K562 (cell line): ENCODE results near the gene PRSS53. TPM values are rescaled to one million over a fixed set of nuclear protein-coding genes. Genes with fewer than 3 reads are reported as not detected.
A peak's percentile ranks its signal among the peaks of the same experiment; 100 is the strongest.

Experiments
- EP300 ChIP-seq: IDR thresholded peaks from 2 replicates; pipeline ENCODE4 v1.6.1; 2012; ENCODE audit warnings: low read length, improper control_type of control experiment
- FOXK1 ChIP-seq: sonication (generic); formaldehyde crosslinking; IDR thresholded peaks from 2 replicates; pipeline ENCODE4 v1.8.0; 2022; ENCODE audit warnings: missing genetic modification reagents, mild to moderate bottlenecking, borderline replicate concordance
- GABPA ChIP-seq: fragments of 200-800 bp; sonication (Bioruptor generic); conservative IDR thresholded peaks from 2 replicates; pipeline ENCODE4 v1.6.1; 2016; ENCODE audit warnings: low read depth, missing genetic modification characterization, missing compliant biosample characterization
- HNRNPLL ChIP-seq: fragments of 200-400 bp; formaldehyde crosslinking; IDR thresholded peaks from 2 replicates; pipeline ENCODE4 v1.6.1; 2017; ENCODE audit warnings: low read length, low read depth, mild to moderate bottlenecking; ENCODE audit not compliant: poor library complexity, severe bottlenecking
- ILF3 ChIP-seq: fragments of 450-650 bp; IDR thresholded peaks from 2 replicates; pipeline ENCODE4 v1.6.1; 2018; ENCODE audit warnings: antibody characterized with exemption, mild to moderate bottlenecking, moderate library complexity, borderline replicate concordance
- KDM2B ChIP-seq: fragments of 250-450 bp; sonication (Bioruptor Pico); IDR thresholded peaks from 2 replicates; pipeline ENCODE4 v1.8.0; 2021; ENCODE audit warnings: mild to moderate bottlenecking, moderate library complexity
- KLF13 ChIP-seq: fragments of 450-650 bp; IDR thresholded peaks from 2 replicates; pipeline ENCODE4 v1.6.1; 2016; ENCODE audit warnings: missing genetic modification characterization, low read depth, mild to moderate bottlenecking, missing compliant biosample characterization, moderate library complexity, borderline replicate concordance
- MAX ChIP-seq: sonication (generic); formaldehyde crosslinking; IDR thresholded peaks from 2 replicates; pipeline ENCODE4 v1.9.0; 2022; ENCODE audit warnings: mild to moderate bottlenecking, missing genetic modification reagents
- MXI1 ChIP-seq: IDR thresholded peaks from 2 replicates; pipeline ENCODE4 v1.6.1; 2011; ENCODE audit warnings: low read depth, mild to moderate bottlenecking, improper control_type of control experiment, low read length
- NFRKB ChIP-seq: fragments of 450-650 bp; IDR thresholded peaks from 2 replicates; pipeline ENCODE4 v1.6.1; 2016; ENCODE audit warnings: low read depth
- PCBP1 ChIP-seq: fragments of 200-400 bp; formaldehyde crosslinking; IDR thresholded peaks from 2 replicates; pipeline ENCODE4 v1.6.1; 2018; ENCODE audit warnings: mild to moderate bottlenecking, low read depth, low read length; ENCODE audit not compliant: poor library complexity, severe bottlenecking
- SMAD1 ChIP-seq: fragments of 150-350 bp; IDR thresholded peaks from 2 replicates; pipeline ENCODE4 v1.6.1; 2014; ENCODE audit warnings: low read length, low read depth; ENCODE audit not compliant: partially characterized antibody
- SMARCA5 ChIP-seq: fragments of 450-650 bp; IDR thresholded peaks from 2 replicates; pipeline ENCODE4 v1.6.1; 2016
- TRIM24 ChIP-seq, 2 experiments: fragments of 450-650 bp; IDR thresholded peaks; 2 replicates each; pipeline ENCODE4 v1.6.1; 2016
- ZNF277 ChIP-seq: fragments of 250-450 bp; sonication (Bioruptor Pico); IDR thresholded peaks from 2 replicates; pipeline ENCODE4 v1.8.0; 2022; ENCODE audit warnings: inconsistent platforms, mild to moderate bottlenecking, moderate library complexity, borderline replicate concordance
- ZNF280A ChIP-seq: fragments of 450-650 bp; IDR thresholded peaks from 2 replicates; pipeline ENCODE4 v1.6.1; 2018; ENCODE audit warnings: mild to moderate bottlenecking, low read depth; ENCODE audit not compliant: partially characterized antibody
- polyA plus RNA-seq, 8 experiments: library from polyadenylated mRNA; depleted of rRNA in 4 of 8; stranded (reverse) in 5 of 8; unstranded in 3 of 8; fragments of >200 nt; fragmentation: Nextera tagmentation in 2 of 8; fragmentation: Illumina TruSeq in 1 of 8; extraction: Ambion mirVana in 2 of 8; extraction: Trizol in 1 of 8; gene quantifications; 2 replicates each; pipeline versions ENCODE4 v1.2.1 to v1.2.3, GENCODE V29; 2011 to 2014; ENCODE audit warnings: inconsistent platforms in 1 of 8, missing spikeins in 1 of 8
- total RNA-seq, 7 experiments: library from RNA; depleted of rRNA in 6 of 7; stranded (reverse); fragments of >200 nt in 6 of 7; fragmentation: Illumina TruSeq in 2 of 7; extraction: Trizol in 2 of 7; gene quantifications; 2 replicates each; pipeline versions ENCODE4 v1.2.1 to v1.2.3, GENCODE V29; 2011 to 2021; ENCODE audit warnings: low replicate concordance in 1 of 7
- TF ChIP-seq, protein P1 (sequence below): fragments of 250-450 bp; sonication (Bioruptor Pico); IDR thresholded peaks from 2 replicates; pipeline ENCODE4 v1.8.0; 2021; ENCODE audit warnings: moderate library complexity, mild to moderate bottlenecking, inconsistent platforms
- TF ChIP-seq, protein P2 (sequence below): sonication (generic); formaldehyde crosslinking; IDR thresholded peaks from 2 replicates; pipeline ENCODE4 v1.8.0; 2022; ENCODE audit warnings: mild to moderate bottlenecking, missing genetic modification reagents, borderline replicate concordance

Gene PRSS53
- total and polyA plus RNA-seq, 9 of the 15 experiments (the other 6 are each of a cell fraction or from before 2014, with no cell fraction given), result 0.40 to 1.9 (median 0.78) TPM; not detected in 2

DNA sequence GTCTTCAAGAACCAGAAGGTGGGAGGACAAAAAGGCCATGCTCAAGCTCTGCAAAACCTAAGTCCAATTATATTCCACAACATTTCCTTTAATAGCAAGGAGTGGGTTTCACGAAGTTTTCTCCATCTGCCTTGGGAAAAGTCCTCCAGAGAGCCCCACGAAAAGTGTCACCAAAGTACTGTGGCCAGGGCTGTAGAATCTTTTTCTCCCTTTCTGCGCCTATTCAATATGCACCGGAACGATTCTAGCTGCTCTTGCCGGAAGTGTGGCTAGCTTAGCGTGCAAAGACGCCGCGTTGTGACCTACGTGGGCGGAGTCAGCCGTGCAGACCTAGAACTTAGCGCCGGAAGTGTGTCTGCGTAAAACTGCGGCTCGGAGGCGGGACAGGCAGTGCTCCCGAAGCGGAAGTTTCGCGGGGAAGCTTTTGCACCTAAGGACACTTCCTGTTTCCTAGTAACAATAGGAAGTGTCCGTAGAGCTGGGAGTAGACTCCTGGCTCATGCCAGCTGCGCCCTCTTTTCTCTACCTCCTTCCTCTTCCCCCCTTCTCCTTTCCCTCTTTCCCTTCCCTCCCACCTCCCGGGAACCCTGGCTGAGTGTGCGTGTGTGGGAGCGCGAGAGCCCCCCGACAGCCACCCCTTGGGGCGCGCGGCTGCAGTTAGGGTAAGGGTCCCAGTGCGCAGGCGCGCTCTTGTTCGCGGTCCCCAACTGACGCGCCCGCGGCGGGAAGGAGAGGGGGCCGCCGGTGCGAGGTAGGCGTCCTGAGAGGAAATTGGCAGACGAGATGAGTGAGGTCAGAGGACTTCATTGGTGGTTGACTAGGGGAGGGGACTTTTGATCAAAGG is 14.6 kb downstream of the PRSS53 start, which contains the start of the genes ZNF646 and ZNF668 (continued):
- TF ChIP-seq ZNF277 (CRISPR knock-in tag) (no peak), MAX (CRISPR knock-in tag) (peak; percentile 53), MXI1 (peak; percentile 57; the same call in 1 of the 2 replicates), ZNF280A (no peak), SMAD1 (peak; percentile 22), HNRNPLL (peak; percentile 87), FOXK1 (CRISPR knock-in tag) (0 out of 2 replicates have a peak, but pooled peaks have one; percentile 70), KDM2B (CRISPR knock-in tag) (peak; percentile 26; the same call in 1 of the 2 replicates), EP300 (peak; percentile 45), ILF3 (no peak), TRIM24 (IDR thresholded peaks at IDR 0.05) (peak in 1 of 2 experiments; percentile 98; a peak in 2 of 4 replicates), PCBP1 (no peak), KLF13 (tag) (peak; percentile 80; the same call in 1 of the 2 replicates), SMARCA5 (0 out of 2 replicates have a peak, but pooled peaks have one; percentile 16), GABPA (tag) (peak; percentile 99), NFRKB (peak; percentile 40; the same call in 1 of the 2 replicates)
- TF ChIP-seq, protein P1, sequence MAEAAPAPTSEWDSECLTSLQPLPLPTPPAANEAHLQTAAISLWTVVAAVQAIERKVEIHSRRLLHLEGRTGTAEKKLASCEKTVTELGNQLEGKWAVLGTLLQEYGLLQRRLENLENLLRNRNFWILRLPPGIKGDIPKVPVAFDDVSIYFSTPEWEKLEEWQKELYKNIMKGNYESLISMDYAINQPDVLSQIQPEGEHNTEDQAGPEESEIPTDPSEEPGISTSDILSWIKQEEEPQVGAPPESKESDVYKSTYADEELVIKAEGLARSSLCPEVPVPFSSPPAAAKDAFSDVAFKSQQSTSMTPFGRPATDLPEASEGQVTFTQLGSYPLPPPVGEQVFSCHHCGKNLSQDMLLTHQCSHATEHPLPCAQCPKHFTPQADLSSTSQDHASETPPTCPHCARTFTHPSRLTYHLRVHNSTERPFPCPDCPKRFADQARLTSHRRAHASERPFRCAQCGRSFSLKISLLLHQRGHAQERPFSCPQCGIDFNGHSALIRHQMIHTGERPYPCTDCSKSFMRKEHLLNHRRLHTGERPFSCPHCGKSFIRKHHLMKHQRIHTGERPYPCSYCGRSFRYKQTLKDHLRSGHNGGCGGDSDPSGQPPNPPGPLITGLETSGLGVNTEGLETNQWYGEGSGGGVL (CRISPR knock-in tag), result no peak
- TF ChIP-seq, protein P2, sequence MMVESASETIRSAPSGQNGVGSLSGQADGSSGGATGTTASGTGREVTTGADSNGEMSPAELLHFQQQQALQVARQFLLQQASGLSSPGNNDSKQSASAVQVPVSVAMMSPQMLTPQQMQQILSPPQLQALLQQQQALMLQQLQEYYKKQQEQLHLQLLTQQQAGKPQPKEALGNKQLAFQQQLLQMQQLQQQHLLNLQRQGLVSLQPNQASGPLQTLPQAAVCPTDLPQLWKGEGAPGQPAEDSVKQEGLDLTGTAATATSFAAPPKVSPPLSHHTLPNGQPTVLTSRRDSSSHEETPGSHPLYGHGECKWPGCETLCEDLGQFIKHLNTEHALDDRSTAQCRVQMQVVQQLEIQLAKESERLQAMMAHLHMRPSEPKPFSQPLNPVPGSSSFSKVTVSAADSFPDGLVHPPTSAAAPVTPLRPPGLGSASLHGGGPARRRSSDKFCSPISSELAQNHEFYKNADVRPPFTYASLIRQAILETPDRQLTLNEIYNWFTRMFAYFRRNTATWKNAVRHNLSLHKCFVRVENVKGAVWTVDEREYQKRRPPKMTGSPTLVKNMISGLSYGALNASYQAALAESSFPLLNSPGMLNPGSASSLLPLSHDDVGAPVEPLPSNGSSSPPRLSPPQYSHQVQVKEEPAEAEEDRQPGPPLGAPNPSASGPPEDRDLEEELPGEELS (CRISPR knock-in tag), result peak; percentile 56; the same call in 1 of the 2 replicates
